Measurements from ENCODE around the gene LAMC3. TPM values are rescaled to one million over a fixed set of nuclear protein-coding genes. Genes with fewer than 3 reads are reported as not detected.

The LAMC3 gene
- total RNA-seq, 2 donors from 2014 or later: 3.9 to 16.8 TPM

DNA sequence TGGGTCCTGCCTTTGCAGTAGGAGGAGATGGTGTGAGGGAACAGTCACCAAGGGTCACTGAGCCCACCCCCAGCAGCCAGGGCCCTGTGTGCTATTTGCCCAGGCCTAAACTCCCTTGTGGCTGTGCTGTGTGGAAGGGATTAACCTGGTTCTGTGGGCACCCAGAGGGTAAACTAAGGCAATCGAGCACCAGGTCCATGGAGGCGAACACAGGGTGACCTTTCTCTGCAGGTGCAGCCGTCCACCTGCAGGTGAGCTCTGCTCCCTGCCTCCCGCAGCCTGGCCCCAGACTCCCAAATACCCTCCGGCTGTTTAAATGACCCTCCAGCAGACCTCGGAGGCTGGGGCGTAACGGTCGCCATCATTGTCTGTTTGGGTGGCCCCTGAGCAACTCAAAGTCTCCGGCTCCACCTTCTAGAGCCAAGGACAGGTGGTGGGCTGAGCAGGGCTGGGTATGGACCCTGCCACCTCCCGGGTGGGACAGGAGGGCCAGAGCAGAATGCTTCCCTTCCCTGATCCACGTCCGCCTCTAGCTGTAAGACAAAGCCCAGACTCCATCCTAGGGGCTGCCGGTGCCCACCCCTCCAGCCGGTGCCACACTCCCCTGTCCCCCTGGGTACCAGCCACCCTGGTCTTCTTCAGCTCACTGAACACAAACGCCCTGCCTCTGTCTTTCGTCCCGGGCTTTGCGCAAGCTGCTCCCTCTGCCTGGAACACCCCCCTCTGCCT is 35.9 kb upstream of the LAMC3 start:
- Histone ChIP-seq H3K9me3 (no peaks in the 10 kb centered on the region), H3K27me3 (peaks cover 0 to 6% of the 10 kb centered on the region in 2 donors), H3K36me3 (replicated peaks in 1 of 2; ENCODE audit: insufficient read depth in 1 of 2, low read depth in 2 of 2) (no peaks in the 10 kb centered on the region), H3K4me1 (no peaks in the 10 kb centered on the region), H3K4me3 (no peak overlapping the region), H3K27ac (no peak overlapping the region)
- WGBS, 2 donors: 53 to 62% methylated on average over 11 to 19 of the region's 19 CpGs
- ATAC-seq (no peak), DNase-seq (no peak)
- intact Hi-C loops (cut with DNase I): no loop called here
- TF ChIP-seq, protein P1, sequence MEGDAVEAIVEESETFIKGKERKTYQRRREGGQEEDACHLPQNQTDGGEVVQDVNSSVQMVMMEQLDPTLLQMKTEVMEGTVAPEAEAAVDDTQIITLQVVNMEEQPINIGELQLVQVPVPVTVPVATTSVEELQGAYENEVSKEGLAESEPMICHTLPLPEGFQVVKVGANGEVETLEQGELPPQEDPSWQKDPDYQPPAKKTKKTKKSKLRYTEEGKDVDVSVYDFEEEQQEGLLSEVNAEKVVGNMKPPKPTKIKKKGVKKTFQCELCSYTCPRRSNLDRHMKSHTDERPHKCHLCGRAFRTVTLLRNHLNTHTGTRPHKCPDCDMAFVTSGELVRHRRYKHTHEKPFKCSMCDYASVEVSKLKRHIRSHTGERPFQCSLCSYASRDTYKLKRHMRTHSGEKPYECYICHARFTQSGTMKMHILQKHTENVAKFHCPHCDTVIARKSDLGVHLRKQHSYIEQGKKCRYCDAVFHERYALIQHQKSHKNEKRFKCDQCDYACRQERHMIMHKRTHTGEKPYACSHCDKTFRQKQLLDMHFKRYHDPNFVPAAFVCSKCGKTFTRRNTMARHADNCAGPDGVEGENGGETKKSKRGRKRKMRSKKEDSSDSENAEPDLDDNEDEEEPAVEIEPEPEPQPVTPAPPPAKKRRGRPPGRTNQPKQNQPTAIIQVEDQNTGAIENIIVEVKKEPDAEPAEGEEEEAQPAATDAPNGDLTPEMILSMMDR (IDR thresholded peaks at IDR 0.05): no peak
- TF ChIP-seq POLR2A (IDR thresholded peaks at IDR 0.05): no peak

DNA sequence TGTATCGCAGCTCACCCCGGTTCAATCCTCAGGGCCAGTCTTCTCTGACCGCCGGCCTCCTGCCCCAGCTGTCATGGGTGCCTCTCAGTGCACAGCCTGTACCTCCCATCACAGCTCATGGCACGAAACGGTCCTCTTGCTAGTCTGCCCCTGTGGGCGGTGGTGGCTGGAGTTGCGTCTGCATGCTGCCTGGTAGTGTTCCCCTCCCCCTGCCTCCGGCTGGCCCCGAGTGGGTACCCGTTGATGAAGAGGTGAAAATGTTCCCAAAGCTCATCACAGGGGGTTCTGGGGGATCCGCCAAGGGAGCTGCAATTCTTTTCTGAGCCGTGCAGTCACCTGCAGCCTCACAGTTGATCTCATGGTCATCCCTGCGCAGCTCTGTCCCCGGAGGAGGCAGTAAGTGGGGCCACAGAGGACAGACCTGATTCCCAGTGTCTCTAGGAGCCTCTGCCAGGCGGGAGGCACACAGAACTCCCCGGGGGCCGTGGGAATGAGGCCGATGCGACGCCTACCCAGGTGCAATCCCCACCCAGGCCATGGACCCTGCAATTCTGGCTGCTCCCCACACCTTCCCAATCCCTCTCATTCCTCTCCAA is 35.2 kb upstream of the LAMC3 start:
- ATAC-seq (no peak), DNase-seq (no peak)
- Histone ChIP-seq H3K27me3 (peaks cover 0 to 6% of the 10 kb centered on the region in 2 donors), H3K27ac (no peak overlapping the region), H3K4me3 (no peak overlapping the region), H3K9me3 (no peaks in the 10 kb centered on the region), H3K36me3 (replicated peaks in 1 of 2; ENCODE audit: insufficient read depth in 1 of 2, low read depth in 2 of 2) (no peaks in the 10 kb centered on the region), H3K4me1 (no peaks in the 10 kb centered on the region)
- TF ChIP-seq, protein P1 (IDR thresholded peaks at IDR 0.05): no peak
- TF ChIP-seq POLR2A (IDR thresholded peaks at IDR 0.05): no peak
- intact Hi-C loops (cut with DNase I): no loop called here
- 28 to 61% methylated on average over 5 to 21 of the region's 21 CpGs for WGBS, 2 donors

DNA sequence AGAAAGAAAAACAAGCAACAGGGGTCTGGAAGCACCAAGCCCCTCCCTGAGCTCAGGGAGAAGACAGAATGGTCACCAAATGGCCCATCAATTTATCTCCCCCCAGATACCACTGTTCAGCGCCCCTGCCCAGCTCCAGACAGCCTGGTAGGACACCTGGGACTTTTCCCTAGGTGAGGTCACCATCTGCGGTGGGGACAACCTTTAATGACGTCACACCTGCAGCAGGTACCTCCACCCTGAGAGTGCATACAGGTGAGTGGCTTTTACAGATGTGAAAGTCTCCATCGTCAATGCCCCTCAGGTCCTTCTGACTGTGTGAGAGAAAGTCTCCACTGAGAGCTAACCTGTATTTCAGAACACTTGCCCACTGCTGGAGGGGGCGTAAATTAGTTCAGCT is 34.3 kb upstream of the LAMC3 start:
- Histone ChIP-seq H3K4me1 (no peaks in the 10 kb centered on the region), H3K4me3 (no peak overlapping the region), H3K36me3 (replicated peaks in 1 of 2; ENCODE audit: insufficient read depth in 1 of 2, low read depth in 2 of 2) (no peaks in the 10 kb centered on the region), H3K27me3 (peaks cover 0 to 6% of the 10 kb centered on the region in 2 donors), H3K27ac (no peak overlapping the region), H3K9me3 (no peaks in the 10 kb centered on the region)
- WGBS, 2 donors: 16 to 53% methylated on average over 5 of the region's 5 CpGs
- intact Hi-C loops (cut with DNase I): no loop called here
- no peak for TF ChIP-seq POLR2A (IDR thresholded peaks at IDR 0.05)
- TF ChIP-seq, protein P1 (IDR thresholded peaks at IDR 0.05): no peak
- ATAC-seq (no peak), DNase-seq (peak in 1 of 4 donors; percentile 5)

DNA sequence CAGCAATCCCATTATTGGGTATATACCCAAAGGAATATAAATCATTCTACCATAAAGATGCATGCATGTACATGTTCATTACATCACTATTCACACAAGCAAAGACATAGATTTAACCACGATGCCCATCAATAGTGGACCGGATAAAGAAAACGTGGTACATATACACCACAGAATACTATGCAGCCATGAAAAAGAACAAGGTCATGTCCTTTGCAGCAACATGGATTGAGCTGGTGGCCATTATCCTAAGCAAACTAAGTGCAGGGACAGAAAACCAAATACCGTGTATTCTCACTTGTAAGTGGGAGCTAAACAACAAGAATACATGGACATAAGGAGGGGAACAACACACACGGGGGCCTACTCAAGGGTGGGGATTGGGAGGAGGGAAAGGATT is 33.8 kb upstream of the LAMC3 start:
- no peaks in the 10 kb centered on the region for H3K36me3 ChIP-seq (replicated peaks in 1 of 2; ENCODE audit: insufficient read depth in 1 of 2, low read depth in 2 of 2)
- no peak for TF ChIP-seq POLR2A (IDR thresholded peaks at IDR 0.05)
- TF ChIP-seq, protein P1 (IDR thresholded peaks at IDR 0.05): no peak
- H3K9me3 ChIP-seq: no peaks in the 10 kb centered on the region
- 70 to 79% methylated on average over 5 of the region's 5 CpGs for WGBS, 2 donors
- no peak for ATAC-seq
- no peak overlapping the region for H3K27ac ChIP-seq
- no peak overlapping the region for H3K4me3 ChIP-seq
- H3K27me3 ChIP-seq: peaks cover 0 to 6% of the 10 kb centered on the region in 2 donors
- DNase-seq: no peak
- H3K4me1 ChIP-seq: no peaks in the 10 kb centered on the region
- intact Hi-C loops (cut with DNase I): no loop called here
